Myocyte (in vitro differentiated cells): Measurements from ENCODE around the gene SLC1A4. TPM values are rescaled to one million over a fixed set of nuclear protein-coding genes. Genes with fewer than 3 reads are reported as not detected.
"Not testable (repeated sequence)": the region's sequence is repeated elsewhere in the genome, so short reads cannot be mapped to it uniquely, and the experiment has no call there.

Experiments
- DNase-seq: peaks from one replicate; pipeline ENCODE4 v3.0.0-alpha.2; 2012; ENCODE audit warnings: low read depth
- total RNA-seq: library from RNA; depleted of rRNA; stranded (reverse); fragments of >200 nt; gene quantifications from 2 replicates; pipeline ENCODE4 v1.2.3, GENCODE V29; 2014

Gene SLC1A4
- total RNA-seq, 1 donor from 2014 or later: 29.1 TPM

DNA sequence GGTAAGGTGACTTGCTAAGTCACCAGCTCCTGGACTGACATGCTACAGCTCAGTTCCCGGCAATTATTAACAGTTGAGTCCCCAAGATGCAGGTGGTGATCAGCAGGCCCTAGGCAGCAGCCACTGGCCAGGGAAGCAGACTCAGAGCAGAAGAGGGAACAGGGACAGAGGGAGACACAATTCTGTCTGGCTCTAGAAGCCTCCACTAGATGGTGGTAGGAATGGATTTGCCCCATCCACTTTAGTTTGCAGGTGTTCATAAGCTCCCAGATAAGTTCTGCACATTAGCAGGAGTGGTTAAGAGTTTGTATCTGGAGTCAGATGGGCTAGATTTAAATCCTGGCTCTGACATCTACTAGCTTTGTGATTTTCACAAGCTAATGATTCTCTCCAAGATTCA, 25.5 kb upstream of the SLC1A4 start:
- DNase-seq: no peak

DNA sequence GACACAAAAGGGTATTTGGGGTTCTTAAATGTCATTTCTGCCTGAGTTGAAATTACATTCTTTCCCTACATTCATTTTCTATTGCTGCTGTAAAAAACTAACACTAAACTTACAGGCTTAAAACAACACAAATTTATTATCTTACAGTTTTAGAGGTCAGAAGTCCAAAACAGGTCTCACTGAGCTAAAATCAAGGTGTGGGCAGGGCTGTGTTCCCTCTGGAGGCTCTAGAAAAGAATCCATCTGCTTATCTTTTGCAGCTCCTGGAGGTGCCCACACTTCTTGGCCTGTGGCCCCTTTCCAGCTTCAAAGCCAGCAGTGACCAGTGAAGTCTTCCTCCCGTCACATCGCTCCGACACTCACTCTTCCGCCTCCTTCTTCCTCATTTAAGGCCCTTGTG, 23.2 kb upstream of the SLC1A4 start:
- no peak for DNase-seq

DNA sequence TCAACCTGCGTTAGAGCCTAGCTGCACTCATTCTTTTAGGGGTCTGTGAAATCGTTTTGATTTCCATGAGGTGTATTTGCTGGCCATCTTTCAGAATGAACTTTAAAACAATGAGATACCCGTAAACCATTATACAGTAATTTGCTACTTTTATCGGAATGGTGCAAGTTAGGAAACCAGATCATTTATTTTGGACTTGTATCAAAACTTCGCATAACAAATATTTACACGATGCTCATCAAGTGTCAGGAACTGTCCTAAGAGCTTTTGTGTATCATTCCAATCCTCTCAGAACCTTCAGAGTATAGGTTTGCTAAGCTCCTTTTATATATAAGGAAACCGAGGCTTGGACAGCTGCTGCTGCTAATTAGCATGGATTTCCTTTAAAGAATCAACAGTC, 22.4 kb upstream of the SLC1A4 start:
- no peak for DNase-seq

GRCh38 chr2:64967601-64968000, 21.6 kb upstream of the SLC1A4 start:
- no peak for DNase-seq

DNA sequence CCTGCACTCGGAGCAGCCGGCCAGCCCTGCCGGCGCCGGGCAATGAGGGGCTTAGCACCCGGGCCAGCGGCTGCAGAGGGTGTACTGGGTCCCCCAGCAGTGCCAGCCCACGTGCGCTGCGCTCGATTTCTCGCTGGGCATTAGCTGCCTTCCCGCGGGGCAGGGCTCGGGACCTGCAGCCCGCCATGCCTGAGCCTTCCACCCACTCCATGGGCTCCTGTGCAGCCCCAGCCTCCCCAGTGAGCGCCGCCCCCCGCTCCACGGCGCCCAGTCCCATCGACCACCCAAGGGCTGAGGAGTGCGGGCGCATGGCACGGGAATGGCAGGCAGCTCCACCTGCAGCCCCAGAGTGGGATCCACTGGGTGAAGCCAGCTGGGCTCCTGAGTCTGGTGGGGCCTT, 20.1 kb upstream of the SLC1A4 start:
- not testable (repeated sequence) for DNase-seq

DNA sequence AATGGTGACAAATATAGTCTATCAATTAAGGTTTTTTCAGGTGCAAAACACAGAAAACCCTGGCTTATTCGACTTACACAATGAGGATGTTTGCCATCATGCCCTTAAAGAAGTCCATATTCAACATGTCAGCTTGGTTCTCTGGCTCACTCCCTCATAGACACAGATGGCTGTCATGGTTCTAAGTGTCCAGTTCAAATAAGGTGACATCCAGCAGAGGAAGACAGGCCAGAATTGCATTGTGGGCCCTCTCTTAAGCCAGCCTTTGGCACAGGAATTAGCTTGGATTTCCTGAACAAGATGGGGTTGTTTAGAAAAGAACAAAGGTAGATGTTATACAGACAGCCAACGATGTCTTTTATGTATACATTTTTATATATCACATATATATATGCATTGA, 18.7 kb upstream of the SLC1A4 start:
- DNase-seq: no peak

DNA sequence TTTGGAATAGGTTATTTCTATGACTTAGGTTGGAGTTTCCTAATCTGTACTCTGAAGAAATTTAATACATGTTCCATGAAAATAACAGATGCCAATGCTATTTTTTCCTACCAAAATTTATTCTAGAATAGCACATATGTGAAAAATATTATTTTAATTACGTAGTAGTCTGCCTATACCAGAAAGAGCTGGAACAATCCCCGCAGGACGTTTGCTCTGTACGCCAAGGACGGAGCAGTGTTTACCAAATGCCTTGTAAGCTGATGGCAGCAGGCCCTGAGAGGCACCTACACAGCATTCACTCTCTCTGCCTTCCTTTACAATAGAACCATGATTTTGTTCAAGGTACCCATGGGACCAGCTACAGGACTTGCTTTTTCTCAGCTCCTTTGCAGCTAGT, 16.8 kb upstream of the SLC1A4 start:
- no peak for DNase-seq

DNA sequence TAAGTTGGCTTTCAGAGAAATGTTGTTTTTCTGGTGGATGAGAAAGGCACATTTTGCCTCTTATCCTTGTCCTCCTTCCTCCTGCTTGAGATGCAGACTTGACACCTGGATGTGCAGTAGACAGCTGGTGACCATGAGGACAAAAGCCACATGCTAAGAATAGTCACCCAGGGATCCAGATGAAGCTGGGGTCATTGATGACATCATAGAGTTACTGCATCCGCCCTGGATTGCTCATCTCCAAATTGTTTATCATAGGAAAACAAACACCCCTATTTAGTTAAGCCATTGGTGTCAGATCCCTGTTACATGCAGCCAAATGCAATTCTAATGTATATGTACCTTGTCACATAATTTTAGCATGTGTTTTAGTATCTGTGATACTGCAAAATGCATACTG, 16.3 kb upstream of the SLC1A4 start:
- peak; percentile 81 for DNase-seq

- peak; percentile 97 for DNase-seq
Measured at GRCh38 chr2:64975232-64975821, 13.9 kb upstream of the SLC1A4 start.

- no peak for DNase-seq
Measured at GRCh38 chr2:64976276-64976675, 12.9 kb upstream of the SLC1A4 start.

- peak; percentile 77 for DNase-seq
Measured at GRCh38 chr2:64978514-64979268, 10.5 kb upstream of the SLC1A4 start.

- no peak for DNase-seq
Measured at GRCh38 chr2:64979744-64980143, 9.5 kb upstream of the SLC1A4 start.

- no peak for DNase-seq
Measured at GRCh38 chr2:64980183-64980582, 9.0 kb upstream of the SLC1A4 start.

DNA sequence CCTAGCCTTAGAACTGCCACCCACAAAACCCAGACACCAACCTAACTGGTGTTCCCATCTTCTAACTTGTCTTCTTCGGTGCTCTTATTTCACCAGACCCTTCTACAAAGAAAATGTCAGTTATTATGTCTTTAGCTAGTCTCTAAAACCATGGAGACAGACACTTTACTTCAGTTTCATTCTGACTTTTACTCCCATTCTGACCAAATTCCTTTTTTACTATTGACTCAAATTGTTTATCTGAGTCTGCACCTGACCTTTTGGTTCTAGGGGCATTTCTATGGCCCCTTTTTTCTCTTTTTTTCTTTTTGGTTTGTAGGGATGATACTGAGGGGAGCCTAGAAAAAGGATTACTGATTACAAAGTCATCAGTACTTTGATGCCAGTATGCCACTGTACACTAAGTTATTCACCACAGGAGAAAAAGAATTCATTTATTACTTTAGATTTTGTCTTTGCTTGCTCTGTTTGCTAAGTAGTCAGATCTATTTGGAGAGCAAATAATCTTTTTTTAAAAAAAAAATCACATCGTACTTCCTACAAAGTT, 6.8 kb upstream of the SLC1A4 start:
- no peak for DNase-seq

DNA sequence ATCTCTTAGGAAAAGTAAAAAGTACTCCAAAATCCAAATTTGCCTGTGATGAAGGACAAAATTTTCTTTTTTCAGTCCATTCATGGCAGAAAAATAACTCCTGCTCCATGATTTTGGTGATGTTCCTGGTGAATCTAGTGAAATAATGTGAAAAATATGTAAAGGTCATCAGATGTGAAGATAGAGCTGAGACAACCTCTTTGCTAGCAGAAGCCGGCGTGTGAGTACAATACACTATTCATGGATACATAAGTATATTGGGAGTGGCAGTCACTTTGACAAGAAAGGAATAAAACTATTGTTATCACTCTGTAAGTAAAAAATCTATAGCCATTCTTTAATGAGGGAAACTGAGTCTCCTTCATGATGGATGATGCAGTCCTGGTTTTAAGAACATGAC, 6.3 kb upstream of the SLC1A4 start:
- no peak for DNase-seq

DNA sequence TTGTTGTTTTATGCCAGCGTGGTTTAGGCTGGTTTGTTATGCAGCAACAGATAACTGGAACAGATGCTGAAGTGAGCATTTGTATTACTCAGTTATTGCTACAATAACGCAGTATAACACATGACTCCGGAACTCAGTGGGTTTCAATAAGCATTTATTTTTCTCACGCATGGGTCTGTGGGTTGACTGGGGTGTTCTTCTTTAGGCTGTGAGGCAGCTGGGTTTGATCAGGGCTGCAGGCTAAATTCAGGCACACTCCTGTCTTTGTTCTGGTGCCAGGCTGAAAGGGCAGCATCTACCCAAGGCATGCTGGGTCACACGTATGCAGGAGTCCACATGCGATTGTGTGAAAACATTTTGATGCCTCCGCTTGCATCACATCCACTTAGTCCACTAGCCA, 3.8 kb upstream of the SLC1A4 start:
- DNase-seq: no peak

DNA sequence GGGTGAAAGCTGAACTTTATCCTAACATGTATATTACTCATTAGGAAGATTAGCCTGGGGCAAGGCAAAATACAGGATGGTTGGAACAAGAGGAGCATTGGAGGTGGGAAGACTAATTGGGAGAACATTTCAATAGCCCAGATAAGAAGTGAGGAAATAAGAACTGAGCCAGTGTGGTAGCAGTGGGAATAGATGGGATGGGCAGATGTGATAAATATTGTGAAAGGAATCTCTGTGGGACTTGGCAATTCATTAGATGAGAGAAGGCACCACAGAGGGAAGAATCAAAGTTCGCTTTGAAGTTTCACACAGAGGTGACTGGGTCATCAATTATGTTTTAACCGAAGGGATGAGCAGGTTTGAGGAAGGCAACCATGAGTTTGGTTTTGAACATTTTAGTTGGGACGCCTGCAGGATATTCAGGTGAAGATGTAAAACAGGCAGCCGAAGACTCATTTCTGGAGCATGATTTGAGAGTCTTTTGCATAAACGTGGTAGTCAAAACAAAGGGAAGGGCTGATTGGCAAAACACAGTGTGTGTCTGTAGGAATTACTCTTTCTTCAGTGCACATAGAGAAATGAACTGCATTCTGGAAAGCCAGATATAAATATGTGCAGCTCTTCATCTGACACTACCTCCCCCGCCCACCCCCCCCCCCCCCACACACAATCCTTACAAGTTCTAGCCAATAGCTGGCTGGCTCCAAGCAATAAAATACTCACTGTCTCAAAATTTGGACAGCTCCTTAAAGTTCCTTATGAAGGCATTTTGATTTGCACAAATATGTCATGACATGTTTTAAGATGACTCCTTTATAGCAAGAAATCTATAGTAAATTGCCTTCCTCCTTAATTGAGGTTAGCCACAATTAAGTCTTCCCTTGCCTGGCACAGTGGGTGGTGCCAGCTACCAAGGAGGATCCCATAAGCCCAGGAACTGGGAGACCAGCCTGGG, 1.9 kb upstream of the SLC1A4 start:
- peak; percentile 49 for DNase-seq

DNA sequence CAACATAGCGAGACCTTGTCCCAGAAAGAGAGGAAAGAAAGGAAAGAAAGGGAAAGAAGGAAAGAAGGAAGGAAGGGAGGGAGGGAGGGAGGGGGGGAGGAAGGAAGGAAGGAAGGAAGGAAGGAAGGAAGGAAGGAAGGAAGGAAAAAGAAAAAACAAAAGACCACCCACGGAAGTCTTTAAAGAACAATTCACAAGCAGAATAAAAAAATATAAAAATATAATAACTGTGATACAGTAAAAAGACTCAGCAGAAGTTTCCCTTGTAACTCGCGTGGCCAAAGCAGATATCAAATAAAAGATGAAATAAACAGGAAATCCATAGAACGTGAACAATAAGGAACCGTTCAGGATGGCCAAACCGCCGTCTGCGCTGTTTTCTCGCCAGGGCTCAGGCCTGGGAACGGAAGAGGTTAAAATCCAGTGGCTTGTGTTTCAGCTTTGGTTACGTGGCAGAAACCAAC, 1.2 kb upstream of the SLC1A4 start:
- no peak for DNase-seq

- DNase-seq: peak; percentile 97
Measured at GRCh38 chr2:64988420-64989125, 626 bp upstream of the SLC1A4 start.

GRCh38 chr2:64989982-64990614, 899 bp downstream of the SLC1A4 start:
- DNase-seq: no peak
